Chondrocyte (in vitro differentiated cells): ENCODE data around the gene PLXNA2. TPM values are rescaled to one million over a fixed set of nuclear protein-coding genes. Genes with fewer than 3 reads are reported as not detected.

Source experiments
- DNase-seq: peaks from one replicate; pipeline ENCODE4 v3.0.0; 2021; ENCODE audit warnings: mixed read lengths, low spot score
- H3K27ac Mint-ChIP-seq: one replicate; pipeline ENCODE4 v1.8.0; 2021; ENCODE audit warnings: mild to moderate bottlenecking, moderate library complexity, mixed read lengths; ENCODE audit not compliant: unreplicated experiment
- H3K27me3 Mint-ChIP-seq: 2 replicates; pipeline ENCODE4 v1.8.0; 2021; ENCODE audit warnings: low read depth, mixed read lengths
- H3K36me3 Mint-ChIP-seq: 2 replicates; pipeline ENCODE4 v1.8.0; 2021; ENCODE audit warnings: low read depth, mixed read lengths
- H3K4me1 Mint-ChIP-seq: 2 replicates; pipeline ENCODE4 v1.8.0; 2021; ENCODE audit warnings: low read depth, mild to moderate bottlenecking, mixed read lengths
- H3K4me3 Mint-ChIP-seq: one replicate; pipeline ENCODE4 v1.8.0; 2021; ENCODE audit warnings: mild to moderate bottlenecking, moderate library complexity, mixed read lengths; ENCODE audit not compliant: unreplicated experiment
- H3K9me3 Mint-ChIP-seq: 2 replicates; pipeline ENCODE4 v1.8.0; 2021; ENCODE audit warnings: low read depth, mixed read lengths
- total RNA-seq: library from RNA; stranded (reverse); gene quantifications from 3 replicates; pipeline ENCODE4 v1.2.1, GENCODE V29; 2021
- TF ChIP-seq, protein P1 (sequence below): fragments of 200-600 bp; sonication (generic); IDR thresholded peaks from 2 replicates; pipeline ENCODE4 v1.5.0; 2021; ENCODE audit warnings: antibody characterized with exemption, mild to moderate bottlenecking, moderate library complexity

Gene PLXNA2
- total RNA-seq, 1 donor from 2014 or later, result 22.0 TPM

DNA sequence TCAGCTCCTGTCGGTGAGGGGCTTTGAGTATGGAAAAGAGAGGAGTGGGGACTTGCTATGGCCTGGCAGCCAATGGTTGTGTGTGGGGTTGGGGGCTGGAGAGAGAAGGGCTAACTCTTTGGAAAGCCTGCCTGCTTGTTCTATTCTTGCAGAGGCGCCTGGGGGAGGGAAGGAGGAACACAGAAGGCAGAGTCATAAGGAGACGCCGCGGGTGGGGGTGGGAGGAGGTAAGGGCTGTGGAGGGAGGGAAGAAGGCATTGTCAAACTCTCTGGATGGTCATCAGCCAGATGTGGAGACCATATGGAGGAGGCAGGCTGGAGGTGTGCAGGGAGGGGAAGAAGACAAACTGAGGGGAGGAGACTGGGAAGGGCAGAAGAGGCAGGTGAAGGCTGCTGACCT is 70.0 kb downstream of the PLXNA2 start:
- TF ChIP-seq, protein P1, sequence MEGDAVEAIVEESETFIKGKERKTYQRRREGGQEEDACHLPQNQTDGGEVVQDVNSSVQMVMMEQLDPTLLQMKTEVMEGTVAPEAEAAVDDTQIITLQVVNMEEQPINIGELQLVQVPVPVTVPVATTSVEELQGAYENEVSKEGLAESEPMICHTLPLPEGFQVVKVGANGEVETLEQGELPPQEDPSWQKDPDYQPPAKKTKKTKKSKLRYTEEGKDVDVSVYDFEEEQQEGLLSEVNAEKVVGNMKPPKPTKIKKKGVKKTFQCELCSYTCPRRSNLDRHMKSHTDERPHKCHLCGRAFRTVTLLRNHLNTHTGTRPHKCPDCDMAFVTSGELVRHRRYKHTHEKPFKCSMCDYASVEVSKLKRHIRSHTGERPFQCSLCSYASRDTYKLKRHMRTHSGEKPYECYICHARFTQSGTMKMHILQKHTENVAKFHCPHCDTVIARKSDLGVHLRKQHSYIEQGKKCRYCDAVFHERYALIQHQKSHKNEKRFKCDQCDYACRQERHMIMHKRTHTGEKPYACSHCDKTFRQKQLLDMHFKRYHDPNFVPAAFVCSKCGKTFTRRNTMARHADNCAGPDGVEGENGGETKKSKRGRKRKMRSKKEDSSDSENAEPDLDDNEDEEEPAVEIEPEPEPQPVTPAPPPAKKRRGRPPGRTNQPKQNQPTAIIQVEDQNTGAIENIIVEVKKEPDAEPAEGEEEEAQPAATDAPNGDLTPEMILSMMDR, result no peak
- no peak overlapping the region for H3K4me3 Mint-ChIP-seq
- no peaks in the 10 kb centered on the region for H3K27me3 Mint-ChIP-seq
- DNase-seq, result no peak
- peaks cover 68% of the 10 kb centered on the region for H3K4me1 Mint-ChIP-seq
- no peaks in the 10 kb centered on the region for H3K9me3 Mint-ChIP-seq
- H3K36me3 Mint-ChIP-seq, result peaks cover 4% of the 10 kb centered on the region
- H3K27ac Mint-ChIP-seq, result peak overlapping the region; percentile 58

DNA sequence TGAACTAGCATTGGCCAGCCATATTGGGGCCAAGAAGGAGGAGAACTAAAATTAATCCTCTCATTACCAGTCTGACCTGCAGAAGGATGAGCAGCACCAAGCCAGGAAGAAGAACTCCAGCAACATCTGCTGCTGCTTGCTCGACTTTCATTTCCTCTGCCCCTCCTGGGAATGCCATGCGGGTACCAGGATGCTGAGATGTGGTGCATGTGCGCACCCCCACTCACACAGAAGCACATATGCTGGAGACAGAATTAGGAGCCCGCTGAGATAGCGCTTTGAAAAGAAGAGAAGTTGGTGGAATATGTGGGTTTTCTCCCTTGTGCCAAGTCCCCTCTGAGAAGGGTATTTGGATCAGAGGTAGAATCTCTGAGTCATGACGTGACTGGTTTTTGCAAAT is 70.4 kb downstream of the PLXNA2 start:
- TF ChIP-seq, protein P1, result no peak
- Mint-ChIP-seq H3K9me3 (no peaks in the 10 kb centered on the region), H3K27ac (peak overlapping the region; percentile 58), H3K27me3 (no peaks in the 10 kb centered on the region), H3K36me3 (peaks cover 4% of the 10 kb centered on the region), H3K4me3 (no peak overlapping the region), H3K4me1 (peaks cover 67% of the 10 kb centered on the region)
- DNase-seq, result no peak

DNA sequence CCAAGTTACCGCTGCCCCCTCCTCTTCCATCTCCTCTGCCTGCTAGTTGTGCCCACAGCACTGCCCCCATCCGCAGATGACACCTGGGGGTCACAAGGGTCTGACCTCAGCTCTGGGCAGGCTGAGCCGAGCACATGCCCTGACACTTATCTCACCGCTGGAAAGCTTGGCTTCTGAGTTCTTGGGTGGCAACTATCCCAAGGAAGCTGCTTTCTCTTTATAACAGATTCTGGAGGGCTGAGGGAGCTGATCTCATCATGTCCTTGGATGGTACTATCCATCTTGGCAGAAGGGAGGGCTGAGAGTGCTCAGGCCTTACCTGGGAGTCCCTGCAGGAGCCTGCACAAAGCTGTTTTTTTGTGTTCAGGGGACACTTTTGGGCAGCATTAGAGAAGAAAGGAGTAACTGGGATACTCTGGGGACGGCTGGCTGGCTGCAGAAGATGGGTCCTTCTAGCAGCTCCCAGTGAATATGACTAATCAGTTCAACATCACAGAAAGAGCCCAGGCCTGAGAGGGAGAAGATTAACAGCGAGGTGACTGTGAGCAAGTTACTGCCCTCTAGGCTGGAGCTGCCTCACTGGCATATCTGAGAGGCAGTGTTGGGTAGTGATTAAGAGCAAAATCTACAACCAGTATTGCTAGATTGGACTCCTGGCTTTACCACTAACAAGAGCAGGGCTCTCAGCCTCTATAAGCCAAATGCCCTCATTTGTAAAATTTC is 71.6 kb downstream of the PLXNA2 start:
- H3K9me3 Mint-ChIP-seq, result no peaks in the 10 kb centered on the region
- peaks cover 55% of the 10 kb centered on the region for H3K4me1 Mint-ChIP-seq
- no peak for DNase-seq
- no peak overlapping the region for H3K27ac Mint-ChIP-seq
- H3K36me3 Mint-ChIP-seq, result peaks cover 4% of the 10 kb centered on the region
- H3K27me3 Mint-ChIP-seq, result no peaks in the 10 kb centered on the region
- no peak overlapping the region for H3K4me3 Mint-ChIP-seq
- TF ChIP-seq, protein P1, result no peak

DNA sequence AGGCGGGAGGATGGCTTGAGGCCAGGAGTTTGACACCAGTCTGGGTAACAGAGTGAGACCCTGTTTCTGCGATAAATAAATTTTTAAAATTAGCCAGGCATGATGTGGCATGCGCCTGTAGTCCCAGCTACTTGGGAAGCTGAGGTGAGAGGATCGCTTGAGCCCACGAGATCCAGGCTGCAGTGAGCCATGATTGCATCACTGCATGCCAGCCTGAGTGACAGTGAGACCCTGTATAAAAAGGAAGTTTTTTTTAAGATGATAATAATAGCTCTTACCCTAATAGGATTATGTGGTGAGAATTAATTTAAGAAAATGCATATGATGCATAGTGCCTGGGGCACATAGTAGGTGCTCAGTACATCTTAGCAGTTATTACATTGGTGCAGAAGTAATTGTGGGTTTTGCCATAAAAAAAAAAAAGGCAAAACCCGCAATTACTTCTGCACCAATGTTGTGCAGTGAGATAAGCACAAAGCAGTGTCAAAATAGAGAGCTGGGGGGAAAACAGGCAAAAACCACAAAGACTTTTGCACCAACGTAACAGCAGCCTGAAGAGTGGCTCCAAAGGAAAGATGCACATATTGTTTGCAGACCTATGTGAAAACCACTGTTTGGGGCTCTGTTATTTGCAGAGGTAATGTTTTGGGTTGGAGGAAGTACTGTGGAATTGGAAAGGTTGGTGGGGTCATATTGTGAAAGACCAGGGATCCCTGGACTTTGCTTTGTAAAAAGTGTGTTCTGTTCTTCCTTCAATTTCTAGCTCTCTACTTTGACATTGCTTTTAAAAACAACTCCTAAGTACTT is 72.4 kb downstream of the PLXNA2 start:
- Mint-ChIP-seq H3K27ac (no peak overlapping the region), H3K9me3 (no peaks in the 10 kb centered on the region), H3K36me3 (peaks cover 4% of the 10 kb centered on the region), H3K4me1 (peaks cover 54% of the 10 kb centered on the region), H3K4me3 (no peak overlapping the region), H3K27me3 (no peaks in the 10 kb centered on the region)
- DNase-seq, result no peak
- TF ChIP-seq, protein P1, result no peak

DNA sequence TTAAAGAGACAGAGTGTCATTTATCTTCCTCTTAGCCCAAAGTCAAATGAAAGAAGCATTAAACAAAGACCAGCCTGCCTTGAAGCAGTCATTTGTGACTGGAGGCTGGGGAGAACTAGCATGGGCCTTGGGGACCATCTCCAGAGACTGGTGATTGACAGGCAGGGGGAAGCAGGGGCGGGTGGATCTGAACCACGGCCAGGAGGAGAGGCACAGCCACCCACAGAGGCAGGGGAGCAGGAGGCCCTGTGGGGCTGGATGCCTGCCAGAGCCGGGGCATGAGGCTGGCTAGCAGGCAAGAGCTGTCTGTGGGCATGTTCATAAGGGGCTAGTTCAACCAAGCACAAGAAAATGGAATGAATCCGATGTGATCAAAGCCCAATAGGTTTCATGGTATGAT is 73.9 kb downstream of the PLXNA2 start:
- no peaks in the 10 kb centered on the region for H3K27me3 Mint-ChIP-seq
- TF ChIP-seq, protein P1, result no peak
- DNase-seq, result no peak
- H3K4me3 Mint-ChIP-seq, result no peak overlapping the region
- H3K9me3 Mint-ChIP-seq, result no peaks in the 10 kb centered on the region
- H3K36me3 Mint-ChIP-seq, result peaks cover 6% of the 10 kb centered on the region
- peaks cover 55% of the 10 kb centered on the region for H3K4me1 Mint-ChIP-seq
- H3K27ac Mint-ChIP-seq, result peak overlapping the region; percentile 54
